ENCODE data around the gene GALNT2. TPM values are rescaled to one million over a fixed set of nuclear protein-coding genes. Genes with fewer than 3 reads are reported as not detected.

GALNT2 gene
- total RNA-seq, 2 donors from 2014 or later: 47.4 to 67.3 TPM

DNA sequence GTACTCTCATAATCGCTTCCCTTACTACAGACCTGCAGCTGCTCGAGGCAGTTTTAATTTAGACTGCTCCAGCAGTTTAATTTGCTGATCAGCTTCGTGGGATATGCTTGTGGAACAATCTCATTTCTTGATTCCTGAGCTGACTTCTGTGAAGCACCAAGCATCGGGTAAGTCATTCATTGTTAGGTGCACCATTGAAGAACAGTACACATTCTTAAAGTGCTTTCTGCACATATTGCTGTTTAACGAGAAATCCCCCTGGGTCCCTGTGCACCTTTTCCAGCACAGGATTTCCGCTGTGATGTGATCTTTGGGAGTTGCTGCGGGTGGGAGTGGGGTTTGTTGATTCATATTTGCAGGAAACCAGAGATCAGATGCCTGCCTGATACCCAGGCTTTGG, 9.1 kb downstream of the GALNT2 start:
- intact Hi-C loops (cut with DNase I): no loop called here
- Histone ChIP-seq H3K9ac (ENCODE audit: low read depth in 2 of 2, low read length in 2 of 2) (no peak overlapping the region), H3K27ac (no peak overlapping the region), H3K9me3 (no peaks in the 10 kb centered on the region), H3K4me1 (no peaks in the 10 kb centered on the region), H3K4me3 (no peak overlapping the region), H3K27me3 (no peaks in the 10 kb centered on the region), H3K36me3 (no peaks in the 10 kb centered on the region)
- TF ChIP-seq, protein P1, sequence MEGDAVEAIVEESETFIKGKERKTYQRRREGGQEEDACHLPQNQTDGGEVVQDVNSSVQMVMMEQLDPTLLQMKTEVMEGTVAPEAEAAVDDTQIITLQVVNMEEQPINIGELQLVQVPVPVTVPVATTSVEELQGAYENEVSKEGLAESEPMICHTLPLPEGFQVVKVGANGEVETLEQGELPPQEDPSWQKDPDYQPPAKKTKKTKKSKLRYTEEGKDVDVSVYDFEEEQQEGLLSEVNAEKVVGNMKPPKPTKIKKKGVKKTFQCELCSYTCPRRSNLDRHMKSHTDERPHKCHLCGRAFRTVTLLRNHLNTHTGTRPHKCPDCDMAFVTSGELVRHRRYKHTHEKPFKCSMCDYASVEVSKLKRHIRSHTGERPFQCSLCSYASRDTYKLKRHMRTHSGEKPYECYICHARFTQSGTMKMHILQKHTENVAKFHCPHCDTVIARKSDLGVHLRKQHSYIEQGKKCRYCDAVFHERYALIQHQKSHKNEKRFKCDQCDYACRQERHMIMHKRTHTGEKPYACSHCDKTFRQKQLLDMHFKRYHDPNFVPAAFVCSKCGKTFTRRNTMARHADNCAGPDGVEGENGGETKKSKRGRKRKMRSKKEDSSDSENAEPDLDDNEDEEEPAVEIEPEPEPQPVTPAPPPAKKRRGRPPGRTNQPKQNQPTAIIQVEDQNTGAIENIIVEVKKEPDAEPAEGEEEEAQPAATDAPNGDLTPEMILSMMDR (IDR thresholded peaks at IDR 0.05): no peak
- DNase-seq: no peak

DNA sequence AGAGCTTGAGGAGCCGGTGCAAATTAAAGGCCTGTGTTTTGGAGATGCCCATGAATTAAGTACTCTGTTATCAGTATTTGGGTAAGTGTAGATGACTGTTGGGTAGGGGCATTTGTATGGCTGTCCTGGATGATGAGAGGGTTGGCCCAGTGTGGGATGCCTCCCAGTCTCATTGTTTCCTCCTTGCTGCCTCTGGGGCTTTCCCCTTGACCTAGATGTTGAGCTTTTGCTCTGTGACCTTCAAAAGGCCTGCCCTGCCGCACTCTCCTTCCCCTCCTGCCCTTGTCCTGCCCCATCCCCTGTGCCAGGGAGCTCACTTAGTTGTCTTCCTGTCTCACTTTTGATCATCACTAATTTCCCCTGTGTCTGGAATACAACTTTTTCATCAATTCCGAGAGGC, 10.0 kb downstream of the GALNT2 start:
- Histone ChIP-seq H3K4me1 (no peaks in the 10 kb centered on the region), H3K4me3 (no peak overlapping the region), H3K27ac (no peak overlapping the region), H3K27me3 (no peaks in the 10 kb centered on the region), H3K9ac (ENCODE audit: low read depth in 2 of 2, low read length in 2 of 2) (no peak overlapping the region), H3K9me3 (no peaks in the 10 kb centered on the region), H3K36me3 (no peaks in the 10 kb centered on the region)
- TF ChIP-seq, protein P1 (IDR thresholded peaks at IDR 0.05): no peak
- intact Hi-C loops (cut with DNase I): no loop called here
- DNase-seq: no peak

DNA sequence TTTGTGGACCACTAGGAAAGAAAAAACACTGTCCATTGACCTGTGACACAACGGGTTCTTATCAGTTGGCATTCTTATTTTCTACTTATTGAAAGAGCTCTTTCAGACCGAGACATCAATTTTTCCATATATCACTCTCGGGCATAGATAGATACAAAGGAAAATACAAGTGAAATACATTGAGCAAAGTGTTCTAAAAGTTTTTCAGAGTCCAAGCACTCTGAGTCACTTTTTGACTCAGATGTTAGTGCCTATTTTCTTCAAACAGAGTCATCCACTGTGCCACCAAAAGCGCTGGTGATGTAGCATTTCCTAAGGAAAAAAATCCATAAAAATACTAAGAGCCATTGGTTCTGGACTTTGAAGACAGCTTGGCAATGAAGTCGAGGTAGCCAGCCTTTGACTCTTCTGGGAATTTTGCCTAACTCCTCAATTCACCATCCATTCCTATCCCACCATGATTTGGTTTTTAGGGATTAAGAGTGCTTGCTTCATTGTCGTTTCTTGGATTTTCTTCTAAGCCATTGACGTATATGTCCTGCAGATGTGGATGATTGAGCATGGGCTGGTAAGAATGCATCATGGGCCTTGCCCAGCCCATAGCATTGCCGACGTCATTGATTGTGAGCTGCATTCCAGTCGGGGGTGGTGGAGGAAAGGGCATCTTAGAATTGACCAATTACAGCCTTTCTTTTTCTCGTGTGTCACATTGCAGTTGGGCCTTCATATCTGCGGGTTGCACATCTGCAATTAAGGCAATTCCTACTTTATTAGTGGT, 10.6 kb downstream of the GALNT2 start:
- Histone ChIP-seq H3K9me3 (no peaks in the 10 kb centered on the region), H3K4me3 (no peak overlapping the region), H3K27me3 (no peaks in the 10 kb centered on the region), H3K36me3 (no peaks in the 10 kb centered on the region), H3K4me1 (no peaks in the 10 kb centered on the region), H3K27ac (no peak overlapping the region), H3K9ac (ENCODE audit: low read depth in 2 of 2, low read length in 2 of 2) (no peak overlapping the region)
- TF ChIP-seq, protein P1 (IDR thresholded peaks at IDR 0.05): no peak
- intact Hi-C loops (cut with DNase I): no loop called here
- DNase-seq: no peak

DNA sequence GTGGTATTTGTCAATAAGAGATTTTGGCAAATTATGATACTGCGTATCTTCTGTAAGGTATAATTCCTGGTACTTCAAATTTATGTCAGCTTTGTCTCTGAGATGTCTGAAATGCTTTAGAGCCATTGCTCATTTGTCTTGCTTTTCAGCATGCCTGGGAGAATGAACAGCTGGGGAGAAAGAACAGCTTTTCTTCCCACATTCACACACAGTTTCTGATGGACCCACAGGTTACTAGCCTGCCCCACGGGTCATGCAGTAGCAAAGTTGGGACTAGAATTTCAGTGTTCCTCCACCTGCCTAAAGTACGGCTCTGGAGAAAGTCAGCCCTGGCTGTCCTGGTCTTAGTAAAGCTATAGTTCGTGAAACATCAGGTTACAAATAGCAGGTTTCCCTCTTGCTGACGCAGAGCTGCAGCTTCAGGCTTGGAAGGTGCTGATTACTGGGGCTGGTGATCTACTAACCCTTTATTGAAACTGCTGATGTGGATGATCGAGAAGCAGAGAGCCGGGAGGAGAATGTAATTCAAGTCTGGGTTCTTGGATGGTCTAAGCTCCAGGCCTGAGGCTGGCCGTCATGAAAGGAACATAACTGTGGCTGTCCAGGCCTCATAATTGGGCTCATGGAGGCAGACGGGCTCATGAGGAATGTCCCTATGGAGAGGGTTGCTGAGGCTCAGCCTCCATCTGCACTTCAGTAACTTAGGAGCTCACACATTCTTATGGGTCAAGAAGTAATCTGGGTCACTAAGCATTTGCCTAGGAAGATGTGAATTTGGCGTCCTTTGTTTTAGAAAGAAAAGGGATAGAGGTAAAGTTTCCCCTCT, 12.4 kb downstream of the GALNT2 start:
- Histone ChIP-seq H3K4me3 (no peak overlapping the region), H3K27ac (no peak overlapping the region), H3K36me3 (no peaks in the 10 kb centered on the region), H3K4me1 (no peaks in the 10 kb centered on the region), H3K9ac (ENCODE audit: low read depth in 2 of 2, low read length in 2 of 2) (no peak overlapping the region), H3K9me3 (no peaks in the 10 kb centered on the region), H3K27me3 (no peaks in the 10 kb centered on the region)
- no peak for DNase-seq
- intact Hi-C loops (cut with DNase I): no loop called here
- TF ChIP-seq, protein P1 (IDR thresholded peaks at IDR 0.05): no peak

DNA sequence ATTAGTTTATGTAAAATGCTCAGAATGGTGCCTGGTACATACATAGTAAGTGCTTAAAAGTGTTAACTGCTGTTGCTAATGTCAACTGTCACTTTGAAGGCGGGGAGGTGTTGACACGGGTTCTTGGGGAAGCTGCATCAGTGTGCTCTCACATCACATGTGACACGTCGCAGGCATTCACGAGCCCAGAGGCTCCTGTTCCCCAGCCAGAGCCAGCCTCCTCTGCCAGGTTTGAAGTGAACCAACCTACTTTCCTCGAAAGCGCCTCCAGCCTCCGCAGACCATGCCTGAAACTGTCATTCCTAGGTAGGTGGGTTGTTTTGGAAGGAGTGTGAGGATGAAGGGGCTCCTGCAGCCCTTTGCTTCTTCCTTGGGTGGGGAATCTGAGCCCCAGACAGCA, 13.8 kb downstream of the GALNT2 start:
- TF ChIP-seq, protein P1 (IDR thresholded peaks at IDR 0.05): no peak

More for the DNA sequence above, 13.8 kb downstream of the GALNT2 start:
- Histone ChIP-seq H3K4me3 (no peak overlapping the region), H3K27me3 (no peaks in the 10 kb centered on the region), H3K36me3 (no peaks in the 10 kb centered on the region), H3K9me3 (no peaks in the 10 kb centered on the region), H3K9ac (ENCODE audit: low read depth in 2 of 2, low read length in 2 of 2) (no peak overlapping the region), H3K27ac (no peak overlapping the region), H3K4me1 (no peaks in the 10 kb centered on the region)
- intact Hi-C loops (cut with DNase I): no loop called here
- DNase-seq: no peak

Measured in colonic mucosa (tissue), 4 donors.